CD14-positive monocyte (primary cell): ENCODE measurements around the gene GJA5. TPM values are rescaled to one million over a fixed set of nuclear protein-coding genes. Genes with fewer than 3 reads are reported as not detected.

Experiments
- DNase-seq, 3 donors: peaks; one replicate each; pipeline ENCODE4 v3.0.0-alpha.2; 2011 to 2022
- H2AFZ ChIP-seq: 2 replicates; pipeline ENCODE4 v1.6.0; 2012; ENCODE audit warnings: mild to moderate bottlenecking, low read depth, low read length, inconsistent platforms; ENCODE audit not compliant: insufficient read depth, poor library complexity, severe bottlenecking
- H3K27ac ChIP-seq, 2 donors: 1 replicate in 1 of 2; 2 replicates in 1 of 2; pipeline ENCODE4 v1.5.1; 2012 to 2013; ENCODE audit warnings: low read length in 2 of 2, control low read depth in 1 of 2, inconsistent platforms in 1 of 2, low read depth in 1 of 2, mild to moderate bottlenecking in 1 of 2
- H3K27me3 ChIP-seq, 2 donors: one replicate each; pipeline versions ENCODE4 v1.6.0 to v1.6.1; 2011 to 2013; ENCODE audit warnings: low read length in 2 of 2; ENCODE audit not compliant: control insufficient read depth in 2 of 2, insufficient read depth in 2 of 2
- H3K36me3 ChIP-seq, 2 donors: replicated peaks in 1 of 2; 1 replicate in 1 of 2; 2 replicates in 1 of 2; pipeline versions ENCODE4 v1.5.1 to v1.6.1; 2012 to 2013; ENCODE audit warnings: low read length in 2 of 2, control low read depth in 1 of 2, inconsistent platforms in 1 of 2, mild to moderate bottlenecking in 1 of 2; ENCODE audit not compliant: insufficient read depth in 2 of 2, control insufficient read depth in 1 of 2
- H3K4me1 ChIP-seq, 2 donors: 1 replicate in 1 of 2; 2 replicates in 1 of 2; pipeline versions ENCODE4 v1.5.1 to v1.6.1; 2012 to 2013; ENCODE audit warnings: low read length in 2 of 2, control low read depth in 1 of 2, inconsistent platforms in 1 of 2, mild to moderate bottlenecking in 1 of 2, moderate library complexity in 1 of 2; ENCODE audit not compliant: insufficient read depth in 2 of 2, control insufficient read depth in 1 of 2
- H3K4me2 ChIP-seq: replicated peaks from 2 replicates; pipeline ENCODE3; 2012; ENCODE audit warnings: low read length, moderate library complexity, mild to moderate bottlenecking; ENCODE audit not compliant: poor library complexity, severe bottlenecking; ENCODE audit errors: extremely low read depth
- H3K4me3 ChIP-seq, 3 experiments: fragments of 200-600 bp in 1 of 3; sonication (generic) in 1 of 3; replicated peaks in 1 of 3; 1 replicate in 2 of 3; 2 replicates in 1 of 3; pipeline ENCODE4 v1.5.1; 2011 to 2013; ENCODE audit warnings: low read length in 3 of 3, mild to moderate bottlenecking in 3 of 3, control low read depth in 2 of 3, low read depth in 2 of 3, inconsistent platforms in 1 of 3, moderate library complexity in 1 of 3
- H3K79me2 ChIP-seq: 2 replicates; pipeline ENCODE4 v1.6.0; 2012; ENCODE audit warnings: mild to moderate bottlenecking, control low read depth, inconsistent platforms, low read length, moderate library complexity; ENCODE audit not compliant: insufficient read depth
- H3K9ac ChIP-seq: 2 replicates; pipeline ENCODE4 v1.6.0; 2017; ENCODE audit warnings: low read length, mild to moderate bottlenecking; ENCODE audit not compliant: insufficient read depth, poor library complexity, severe bottlenecking
- H3K9me3 ChIP-seq, 2 donors: replicated peaks in 1 of 2; 1 replicate in 1 of 2; 2 replicates in 1 of 2; pipeline versions ENCODE4 v1.5.1 to v1.6.1; 2012 to 2013; ENCODE audit warnings: low read length in 2 of 2, control low read depth in 1 of 2; ENCODE audit not compliant: control insufficient read depth in 1 of 2, insufficient read depth in 1 of 2
- H4K20me1 ChIP-seq: 2 replicates; pipeline ENCODE4 v1.6.0; 2012; ENCODE audit warnings: mild to moderate bottlenecking, low read length, control low read depth, moderate library complexity; ENCODE audit not compliant: insufficient read depth
- H3K27ac Mint-ChIP-seq, 7 donors: one replicate each; pipeline ENCODE4 v1.8.0; 2020; ENCODE audit warnings: mild to moderate bottlenecking in 7 of 7, mixed read lengths in 7 of 7, moderate library complexity in 6 of 7, inconsistent platforms in 2 of 7
- H3K27me3 Mint-ChIP-seq, 3 donors: one replicate each; pipeline ENCODE4 v1.8.0; 2021 to 2022; ENCODE audit warnings: low read depth in 3 of 3, mild to moderate bottlenecking in 3 of 3, mixed read lengths in 3 of 3, moderate library complexity in 3 of 3, inconsistent platforms in 1 of 3
- H3K36me3 Mint-ChIP-seq, 2 donors: one replicate each; pipeline ENCODE4 v1.8.0; 2020; ENCODE audit warnings: mixed read lengths in 2 of 2, inconsistent platforms in 1 of 2, mild to moderate bottlenecking in 1 of 2
- H3K4me1 Mint-ChIP-seq: one replicate; pipeline ENCODE4 v1.8.0; 2020; ENCODE audit warnings: mild to moderate bottlenecking, mixed read lengths
- H3K4me3 Mint-ChIP-seq, 2 donors: one replicate each; pipeline ENCODE4 v1.8.0; 2020; ENCODE audit warnings: mild to moderate bottlenecking in 2 of 2, mixed read lengths in 2 of 2, moderate library complexity in 1 of 2
- H3K9me3 Mint-ChIP-seq, 7 donors: one replicate each; pipeline ENCODE4 v1.8.0; 2020 to 2022; ENCODE audit warnings: mixed read lengths in 7 of 7, mild to moderate bottlenecking in 6 of 7, moderate library complexity in 6 of 7, inconsistent platforms in 2 of 7
- CTCF ChIP-seq: fragments of 200-600 bp; IDR thresholded peaks from one replicate; pipeline ENCODE4 v1.8.0; 2022; ENCODE audit warnings: antibody characterized with exemption, mild to moderate bottlenecking
- WGBS: methylation state at CpG from one replicate; pipeline ENCODE4 v1.1.5; 2013; ENCODE audit warnings: missing lambda C conversion rate; ENCODE audit not compliant: insufficient coverage; 5-methylcytosine and 5-hydroxymethylcytosine counted together
- intact Hi-C, 2 donors: fragments of 100-400 bp; cut with micrococcal nuclease; formaldehyde crosslinking; loops; one replicate each; pipeline versions ENCODE4 v1.15.0 to v1.15.1; 2023
- polyA plus RNA-seq, 3 donors: library from polyadenylated mRNA; depleted of rRNA in 1 of 3; unstranded in 2 of 3; stranded (reverse) in 1 of 3; fragments of 300-500 nt in 2 of 3; fragments of >200 nt in 1 of 3; fragmentation: Illumina TruSeq in 2 of 3; gene quantifications; 1 replicate in 2 of 3; 2 replicates in 1 of 3; pipeline ENCODE4 v1.2.3, GENCODE V29; 2012 to 2021

GJA5 gene
- polyA plus RNA-seq, 3 donors, result not detected

GRCh38 chr1:147720557-147720956 lies 39.8 kb downstream of the GJA5 start:
- no peak overlapping the region for H3K4me3 Mint-ChIP-seq
- no peaks in the 10 kb centered on the region for H3K36me3 Mint-ChIP-seq
- Histone ChIP-seq H3K4me1 (peaks cover 4 to 13% of the 10 kb centered on the region in 2 donors), H3K36me3 (no peaks in the 10 kb centered on the region), H3K4me2 (no peak overlapping the region), H4K20me1 (no peaks in the 10 kb centered on the region), H3K27ac (no peak overlapping the region), H3K27me3 (no peaks in the 10 kb centered on the region), H3K79me2 (no peaks in the 10 kb centered on the region), H3K9ac (no peak overlapping the region), H3K4me3 (no peak overlapping the region), H3K9me3 (no peaks in the 10 kb centered on the region), H2AFZ (no peak overlapping the region)
- intact Hi-C loops, result no loop called here
- TF ChIP-seq CTCF, result no peak
- H3K27me3 Mint-ChIP-seq, result peaks cover 0 to 9% (median 2%) of the 10 kb centered on the region in 3 donors
- H3K9me3 Mint-ChIP-seq, result peaks cover 0 to 2% (median 0%) of the 10 kb centered on the region in 7 donors
- H3K4me1 Mint-ChIP-seq, result peaks cover 11% of the 10 kb centered on the region
- WGBS, result 93% methylated on average over 3 of the region's 4 CpGs
- H3K27ac Mint-ChIP-seq, result no peak overlapping the region
- no peak for DNase-seq

- no peak overlapping the region for H2AFZ ChIP-seq
- H3K4me2 ChIP-seq, result no peak overlapping the region
- Mint-ChIP-seq H3K9me3 (peaks cover 0 to 2% (median 0%) of the 10 kb centered on the region in 7 donors), H3K36me3 (no peaks in the 10 kb centered on the region), H3K27ac (peak overlapping the region in 1 of 7 donors; percentile 57), H3K4me1 (peaks cover 11% of the 10 kb centered on the region), H3K27me3 (peaks cover 0 to 9% (median 2%) of the 10 kb centered on the region in 3 donors), H3K4me3 (no peak overlapping the region)
- DNase-seq, result no peak
- peaks cover 4 to 13% of the 10 kb centered on the region in 2 donors for H3K4me1 ChIP-seq
- H3K9me3 ChIP-seq, result no peaks in the 10 kb centered on the region
- H4K20me1 ChIP-seq, result no peaks in the 10 kb centered on the region
- TF ChIP-seq CTCF, result no peak
- no peaks in the 10 kb centered on the region for H3K36me3 ChIP-seq
- no peak overlapping the region for H3K4me3 ChIP-seq
- H3K79me2 ChIP-seq, result no peaks in the 10 kb centered on the region
- intact Hi-C loops, result no loop called here
- no peak overlapping the region for H3K9ac ChIP-seq
- peaks cover 0 to 2% of the 10 kb centered on the region in 2 donors for H3K27me3 ChIP-seq
- H3K27ac ChIP-seq, result no peak overlapping the region
- no CpG with 5 or more reads among the region's 7 CpGs for WGBS
Measured at GRCh38 chr1:147719711-147720225, 40.6 kb downstream of the GJA5 start.
